GM19324 (cell line): ENCODE results near the gene PTPRQ.
"Not testable (repeated sequence)": the region's sequence is repeated elsewhere in the genome, so short reads cannot be mapped to it uniquely, and the experiment has no call there.

Experiments
- ATAC-seq: cut with Tn5 transposase; IDR thresholded peaks from one replicate; pipeline ENCODE4 v1.9.1; 2021; ENCODE audit warnings: mild to moderate bottlenecking, moderate library complexity; ENCODE audit not compliant: unreplicated experiment, low FRiP score

Gene PTPRQ

GRCh38 chr12:80472236-80472635 is 28.2 kb downstream of the PTPRQ start:
- ATAC-seq: no peak

GRCh38 chr12:80472911-80473500 is 29.0 kb downstream of the PTPRQ start:
- no peak for ATAC-seq

- ATAC-seq: not testable (repeated sequence)
Measured at GRCh38 chr12:80477521-80478145, 33.6 kb downstream of the PTPRQ start.

GRCh38 chr12:80484746-80485145 is 40.7 kb downstream of the PTPRQ start:
- no peak for ATAC-seq

GRCh38 chr12:80485222-80485987 is 41.4 kb downstream of the PTPRQ start:
- ATAC-seq: peak; percentile 62

GRCh38 chr12:80490329-80490728 is 46.3 kb downstream of the PTPRQ start:
- no peak for ATAC-seq

- ATAC-seq: no peak
Measured at GRCh38 chr12:80491166-80491565, 47.1 kb downstream of the PTPRQ start.

GRCh38 chr12:80493466-80493865 is 49.4 kb downstream of the PTPRQ start:
- ATAC-seq: no peak

GRCh38 chr12:80494836-80495235 is 50.8 kb downstream of the PTPRQ start:
- no peak for ATAC-seq

GRCh38 chr12:80498059-80498728 is 54.2 kb downstream of the PTPRQ start:
- ATAC-seq: no peak

- peak; percentile 72 for ATAC-seq
Measured at GRCh38 chr12:80504389-80505163, 60.5 kb downstream of the PTPRQ start.

GRCh38 chr12:80509781-80510556 is 65.9 kb downstream of the PTPRQ start:
- ATAC-seq: no peak

GRCh38 chr12:80512781-80513180 is 68.7 kb downstream of the PTPRQ start:
- no peak for ATAC-seq

GRCh38 chr12:80513211-80513610 is 69.2 kb downstream of the PTPRQ start:
- no peak for ATAC-seq

GRCh38 chr12:80517655-80518054 is 73.6 kb downstream of the PTPRQ start:
- no peak for ATAC-seq

GRCh38 chr12:80531646-80532045 is 87.6 kb downstream of the PTPRQ start:
- no peak for ATAC-seq

GRCh38 chr12:80539029-80539428 is 95.0 kb downstream of the PTPRQ start:
- ATAC-seq: no peak

GRCh38 chr12:80549298-80549697 is 105.3 kb downstream of the PTPRQ start:
- no peak for ATAC-seq

GRCh38 chr12:80551897-80552296 is 107.9 kb downstream of the PTPRQ start:
- no peak for ATAC-seq

- no peak for ATAC-seq
Measured at GRCh38 chr12:80553316-80553715, 109.3 kb downstream of the PTPRQ start.
